ENCODE measurements around the gene TRPM2.
"Not testable (repeated sequence)": the region's sequence is repeated elsewhere in the genome, so short reads cannot be mapped to it uniquely, and the experiment has no call there.

Gene TRPM2

DNA sequence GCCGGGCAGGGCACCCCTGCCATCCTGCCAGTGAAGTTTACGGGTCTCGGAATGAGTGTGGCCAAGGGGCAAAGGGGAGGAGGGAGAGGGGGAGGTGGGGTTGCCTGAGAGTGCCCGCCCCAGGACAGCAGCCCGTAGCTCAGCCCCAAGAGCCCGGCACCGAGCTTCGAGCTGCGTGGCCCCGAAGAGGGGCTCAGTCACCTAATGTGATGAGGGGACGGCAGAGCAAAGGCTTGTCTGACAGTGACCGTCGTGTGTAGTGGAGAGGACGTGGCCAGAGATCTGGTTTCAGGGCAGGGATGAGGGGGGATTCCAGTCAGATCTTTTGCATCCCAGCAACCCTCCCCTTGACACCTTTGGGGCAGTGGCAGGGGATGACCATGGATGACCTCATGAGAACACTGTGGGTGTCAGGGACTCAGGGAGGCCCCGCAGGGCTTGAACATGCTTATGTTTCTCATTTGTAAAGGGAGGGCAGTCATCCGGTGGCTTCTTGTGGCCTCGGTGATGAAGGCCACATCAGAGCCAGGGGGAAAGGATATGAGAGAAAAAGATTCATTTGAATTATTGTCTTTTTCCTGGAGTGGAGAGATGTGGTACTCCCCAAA is 1.1 kb upstream of the TRPM2 start:
- Mint-ChIP-seq H3K4me1 (ENCODE audit: low read depth) (peaks cover 52% of the 10 kb centered on the region), H3K36me3 (ENCODE audit: low read depth) (no peaks in the 10 kb centered on the region), H3K4me3 (no peak overlapping the region), H3K27me3 (peaks cover 10% of the 10 kb centered on the region), H3K9me3 (no peaks in the 10 kb centered on the region), H3K27ac (no peak overlapping the region)

- Mint-ChIP-seq H3K27ac (peak overlapping the region; percentile 45), H3K27me3 (peaks cover 7% of the 10 kb centered on the region), H3K4me3 (peak overlapping the region; percentile 60), H3K36me3 (ENCODE audit: low read depth) (no peaks in the 10 kb centered on the region), H3K4me1 (ENCODE audit: low read depth) (peaks cover 52% of the 10 kb centered on the region), H3K9me3 (no peaks in the 10 kb centered on the region)
These were observed 582 bp downstream of the TRPM2 start for GRCh38 chr21:44354001-44354405.

GRCh38 chr21:44354775-44355771 is 1.7 kb downstream of the TRPM2 start:
- Mint-ChIP-seq H3K9me3 (no peaks in the 10 kb centered on the region), H3K36me3 (ENCODE audit: low read depth) (no peaks in the 10 kb centered on the region), H3K4me3 (no peak overlapping the region), H3K4me1 (ENCODE audit: low read depth) (peaks cover 55% of the 10 kb centered on the region), H3K27me3 (peaks cover 3% of the 10 kb centered on the region), H3K27ac (peak overlapping the region; percentile 65)

DNA sequence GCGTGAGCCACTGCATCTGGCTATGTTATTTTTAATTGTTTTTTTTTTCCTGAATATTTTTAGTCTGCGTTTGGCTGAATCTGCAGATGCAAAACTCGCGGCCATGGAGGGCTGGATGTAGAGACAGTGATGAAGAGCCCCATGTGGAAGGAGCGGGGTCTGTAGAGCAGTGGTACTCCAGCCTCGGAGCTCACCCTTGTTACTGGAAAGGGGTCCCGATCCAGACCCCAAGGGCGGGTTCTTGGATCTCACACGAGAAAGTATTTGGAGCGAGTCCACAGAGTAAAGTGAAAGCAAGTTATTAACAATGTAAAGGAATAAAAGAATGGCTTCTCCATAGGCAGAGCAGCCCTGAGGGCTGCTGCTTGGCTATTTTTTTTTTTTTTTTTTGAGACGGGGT is 2.7 kb downstream of the TRPM2 start:
- H3K4me3 Mint-ChIP-seq: no peak overlapping the region

DNA sequence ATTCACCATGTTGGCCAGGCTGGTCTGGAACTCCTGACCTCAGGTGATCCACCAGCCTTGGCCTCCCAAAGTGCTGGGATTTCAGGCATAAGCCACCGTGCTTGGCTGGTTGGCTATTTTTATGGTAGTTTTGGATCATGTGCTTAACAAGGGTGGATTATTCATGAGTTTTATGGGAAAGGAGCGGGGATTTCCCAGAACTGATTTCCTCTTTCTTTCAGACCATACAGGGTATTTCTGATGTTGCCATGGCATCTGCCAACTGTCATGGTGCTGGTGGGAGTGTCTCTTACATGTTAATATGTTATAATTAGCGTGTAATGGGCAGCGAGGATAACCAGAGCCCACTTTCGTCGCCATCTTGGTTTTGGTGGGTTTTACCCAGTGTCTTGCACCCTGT is 3.2 kb downstream of the TRPM2 start:
- H3K36me3 Mint-ChIP-seq (ENCODE audit: low read depth): no peaks in the 10 kb centered on the region
- H3K4me1 Mint-ChIP-seq (ENCODE audit: low read depth): peaks cover 58% of the 10 kb centered on the region
- H3K9me3 Mint-ChIP-seq: no peaks in the 10 kb centered on the region
- H3K4me3 Mint-ChIP-seq: no peak overlapping the region
- H3K27me3 Mint-ChIP-seq: no peaks in the 10 kb centered on the region
- H3K27ac Mint-ChIP-seq: no peak overlapping the region

More for the DNA sequence above, 2.7 kb downstream of the TRPM2 start:
- Mint-ChIP-seq H3K36me3 (ENCODE audit: low read depth) (no peaks in the 10 kb centered on the region), H3K27me3 (peaks cover 3% of the 10 kb centered on the region), H3K27ac (no peak overlapping the region), H3K9me3 (no peaks in the 10 kb centered on the region), H3K4me1 (ENCODE audit: low read depth) (peaks cover 59% of the 10 kb centered on the region)

- Mint-ChIP-seq H3K4me1 (ENCODE audit: low read depth) (peaks cover 54% of the 10 kb centered on the region), H3K27me3 (no peaks in the 10 kb centered on the region), H3K9me3 (no peaks in the 10 kb centered on the region), H3K4me3 (no peak overlapping the region), H3K36me3 (ENCODE audit: low read depth) (no peaks in the 10 kb centered on the region), H3K27ac (no peak overlapping the region)
These were observed 3.8 kb downstream of the TRPM2 start for GRCh38 chr21:44357064-44357837.

DNA sequence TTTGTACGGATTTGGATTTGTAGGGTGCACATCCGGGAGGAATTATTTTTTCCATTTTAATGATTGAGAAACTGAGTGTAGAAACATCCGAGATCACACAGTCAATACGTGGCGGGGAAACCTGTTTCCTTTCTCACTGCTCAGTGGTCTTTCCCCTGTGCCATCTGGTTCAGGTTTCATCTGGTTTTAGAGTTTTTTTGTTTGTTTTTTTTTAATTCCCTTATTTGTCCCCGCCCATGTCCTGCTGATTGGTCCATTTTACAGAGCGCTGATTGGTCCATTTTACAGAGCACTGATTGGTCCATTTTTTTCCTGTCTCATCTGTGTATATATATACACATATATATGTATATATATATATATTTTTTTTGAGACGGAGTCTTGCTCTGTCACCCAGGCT is 6.0 kb downstream of the TRPM2 start:
- H3K4me3 Mint-ChIP-seq: no peak overlapping the region
- no peak overlapping the region for H3K27ac Mint-ChIP-seq
- peaks cover 33% of the 10 kb centered on the region for H3K4me1 Mint-ChIP-seq (ENCODE audit: low read depth)
- H3K9me3 Mint-ChIP-seq: no peaks in the 10 kb centered on the region
- H3K36me3 Mint-ChIP-seq (ENCODE audit: low read depth): no peaks in the 10 kb centered on the region
- H3K27me3 Mint-ChIP-seq: no peaks in the 10 kb centered on the region

GRCh38 chr21:44360159-44360558 is 6.7 kb downstream of the TRPM2 start:
- Mint-ChIP-seq H3K4me1 (ENCODE audit: low read depth) (peaks cover 25% of the 10 kb centered on the region), H3K27ac (no peak overlapping the region), H3K4me3 (no peak overlapping the region)

GRCh38 chr21:44361903-44362302 is 8.5 kb downstream of the TRPM2 start:
- not testable (repeated sequence) for H3K27me3 Mint-ChIP-seq; H3K4me1 Mint-ChIP-seq (ENCODE audit: low read depth); H3K4me3 Mint-ChIP-seq; H3K9me3 Mint-ChIP-seq; H3K36me3 Mint-ChIP-seq (ENCODE audit: low read depth); H3K27ac Mint-ChIP-seq

More at GRCh38 chr21:44360159-44360558, 6.7 kb downstream of the TRPM2 start:
- no peaks in the 10 kb centered on the region for H3K27me3 Mint-ChIP-seq
- H3K9me3 Mint-ChIP-seq: no peaks in the 10 kb centered on the region
- H3K36me3 Mint-ChIP-seq (ENCODE audit: low read depth): no peaks in the 10 kb centered on the region

- H3K27ac Mint-ChIP-seq: no peak overlapping the region
- H3K4me3 Mint-ChIP-seq: no peak overlapping the region
- H3K27me3 Mint-ChIP-seq: no peaks in the 10 kb centered on the region
- no peaks in the 10 kb centered on the region for H3K9me3 Mint-ChIP-seq
- H3K36me3 Mint-ChIP-seq (ENCODE audit: low read depth): no peaks in the 10 kb centered on the region
- peaks cover 8% of the 10 kb centered on the region for H3K4me1 Mint-ChIP-seq (ENCODE audit: low read depth)
These were observed 9.9 kb downstream of the TRPM2 start for GRCh38 chr21:44363278-44363677.

GRCh38 chr21:44364151-44365053 is 11.0 kb downstream of the TRPM2 start:
- Mint-ChIP-seq H3K36me3 (ENCODE audit: low read depth) (no peaks in the 10 kb centered on the region), H3K27me3 (no peaks in the 10 kb centered on the region), H3K4me3 (no peak overlapping the region), H3K4me1 (ENCODE audit: low read depth) (peaks cover 8% of the 10 kb centered on the region), H3K27ac (no peak overlapping the region), H3K9me3 (no peaks in the 10 kb centered on the region)

GRCh38 chr21:44365251-44365966 is 12.0 kb downstream of the TRPM2 start:
- Mint-ChIP-seq H3K36me3 (ENCODE audit: low read depth) (no peaks in the 10 kb centered on the region), H3K27me3 (no peaks in the 10 kb centered on the region), H3K4me3 (no peak overlapping the region), H3K4me1 (ENCODE audit: low read depth) (peaks cover 3% of the 10 kb centered on the region), H3K27ac (no peak overlapping the region), H3K9me3 (no peaks in the 10 kb centered on the region)

DNA sequence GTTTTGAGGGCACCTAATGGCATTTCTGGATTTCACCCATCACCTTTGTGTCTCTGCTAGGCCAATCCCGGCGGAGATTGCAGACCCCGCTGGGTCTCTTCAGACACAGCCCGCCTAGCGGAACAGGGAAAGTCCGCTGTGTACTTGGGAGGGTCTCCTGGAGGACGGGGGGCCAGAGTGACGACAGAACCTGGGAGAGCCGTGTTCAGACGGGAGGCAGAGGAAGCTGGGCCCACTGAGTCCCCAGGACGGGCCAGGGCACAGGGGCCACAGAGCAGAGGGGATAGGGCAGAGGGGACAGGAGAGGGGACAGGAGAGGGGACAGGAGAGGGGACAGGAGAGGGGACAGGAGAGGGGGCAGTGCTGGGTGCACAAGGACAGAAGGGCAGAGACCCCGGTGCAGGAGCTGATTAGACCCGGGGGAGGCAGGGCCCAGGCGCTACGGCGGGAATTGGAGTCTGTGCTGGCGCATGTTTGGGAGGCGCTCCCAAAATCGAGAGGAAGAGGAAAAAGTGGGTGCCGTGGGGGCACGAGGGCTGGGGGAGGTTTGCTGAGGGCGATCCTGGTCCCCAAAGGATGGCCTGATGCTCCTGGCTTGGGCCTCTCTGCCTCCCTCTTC is 12.7 kb downstream of the TRPM2 start:
- Mint-ChIP-seq H3K4me3 (no peak overlapping the region), H3K36me3 (ENCODE audit: low read depth) (no peaks in the 10 kb centered on the region), H3K27ac (no peak overlapping the region), H3K9me3 (no peaks in the 10 kb centered on the region), H3K4me1 (ENCODE audit: low read depth) (no peaks in the 10 kb centered on the region), H3K27me3 (no peaks in the 10 kb centered on the region)
